NB4 (cell line): Measurements from ENCODE around the gene TET2.

Source experiments
- POLR2A ChIP-seq: IDR thresholded peaks from 2 replicates; pipeline ENCODE4 v1.6.1; 2011; ENCODE audit warnings: mild to moderate bottlenecking; ENCODE audit not compliant: insufficient read length; ENCODE audit errors: extremely low read depth
- TF ChIP-seq, protein P1 (sequence below): IDR thresholded peaks from one replicate; pipeline ENCODE4 v1.5.1; 2012; ENCODE audit warnings: low read depth, low read length
- TF ChIP-seq, protein P2 (sequence below): IDR thresholded peaks from 2 replicates; pipeline ENCODE4 v1.6.1; 2011; ENCODE audit warnings: low read depth, low read length

DNA sequence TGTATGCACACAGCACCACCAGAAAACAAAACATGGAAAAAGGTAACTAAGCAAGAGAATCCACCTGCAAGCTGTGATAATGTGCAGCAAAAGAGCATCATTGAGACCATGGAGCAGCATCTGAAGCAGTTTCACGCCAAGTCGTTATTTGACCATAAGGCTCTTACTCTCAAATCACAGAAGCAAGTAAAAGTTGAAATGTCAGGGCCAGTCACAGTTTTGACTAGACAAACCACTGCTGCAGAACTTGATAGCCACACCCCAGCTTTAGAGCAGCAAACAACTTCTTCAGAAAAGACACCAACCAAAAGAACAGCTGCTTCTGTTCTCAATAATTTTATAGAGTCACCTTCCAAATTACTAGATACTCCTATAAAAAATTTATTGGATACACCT lies 90.2 kb downstream of the TET2 start:
- TF ChIP-seq, protein P1, sequence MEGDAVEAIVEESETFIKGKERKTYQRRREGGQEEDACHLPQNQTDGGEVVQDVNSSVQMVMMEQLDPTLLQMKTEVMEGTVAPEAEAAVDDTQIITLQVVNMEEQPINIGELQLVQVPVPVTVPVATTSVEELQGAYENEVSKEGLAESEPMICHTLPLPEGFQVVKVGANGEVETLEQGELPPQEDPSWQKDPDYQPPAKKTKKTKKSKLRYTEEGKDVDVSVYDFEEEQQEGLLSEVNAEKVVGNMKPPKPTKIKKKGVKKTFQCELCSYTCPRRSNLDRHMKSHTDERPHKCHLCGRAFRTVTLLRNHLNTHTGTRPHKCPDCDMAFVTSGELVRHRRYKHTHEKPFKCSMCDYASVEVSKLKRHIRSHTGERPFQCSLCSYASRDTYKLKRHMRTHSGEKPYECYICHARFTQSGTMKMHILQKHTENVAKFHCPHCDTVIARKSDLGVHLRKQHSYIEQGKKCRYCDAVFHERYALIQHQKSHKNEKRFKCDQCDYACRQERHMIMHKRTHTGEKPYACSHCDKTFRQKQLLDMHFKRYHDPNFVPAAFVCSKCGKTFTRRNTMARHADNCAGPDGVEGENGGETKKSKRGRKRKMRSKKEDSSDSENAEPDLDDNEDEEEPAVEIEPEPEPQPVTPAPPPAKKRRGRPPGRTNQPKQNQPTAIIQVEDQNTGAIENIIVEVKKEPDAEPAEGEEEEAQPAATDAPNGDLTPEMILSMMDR = no peak
- TF ChIP-seq, protein P2, sequence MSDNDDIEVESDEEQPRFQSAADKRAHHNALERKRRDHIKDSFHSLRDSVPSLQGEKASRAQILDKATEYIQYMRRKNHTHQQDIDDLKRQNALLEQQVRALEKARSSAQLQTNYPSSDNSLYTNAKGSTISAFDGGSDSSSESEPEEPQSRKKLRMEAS = no peak
- no peak for TF ChIP-seq POLR2A
